BE2C (cell line): Measurements from ENCODE around the gene ZBTB6.
A peak's percentile ranks its signal among the peaks of the same experiment; 100 is the strongest.
"Not testable (repeated sequence)": the region's sequence is repeated elsewhere in the genome, so short reads cannot be mapped to it uniquely, and the experiment has no call there.

Experiments
- DNase-seq: peaks from one replicate; pipeline ENCODE4 v3.0.0-alpha.2; 2020
- H3K27me3 ChIP-seq: fragments of 250-450 bp; sonication (Bioruptor Pico); 2 replicates; pipeline ENCODE4 v1.5.1; 2020; ENCODE audit warnings: mild to moderate bottlenecking
- H3K36me3 ChIP-seq: fragments of 250-450 bp; sonication (Bioruptor Pico); 2 replicates; pipeline ENCODE4 v1.5.1; 2020; ENCODE audit warnings: mild to moderate bottlenecking
- H3K4me1 ChIP-seq: fragments of 250-450 bp; sonication (Bioruptor Pico); 2 replicates; pipeline ENCODE4 v1.5.1; 2020
- H3K4me3 ChIP-seq: 2 replicates; pipeline ENCODE4 v1.5.1; 2011; ENCODE audit warnings: low read depth, low read length
- H3K9me3 ChIP-seq: fragments of 250-450 bp; sonication (Bioruptor Pico); 2 replicates; pipeline ENCODE4 v1.5.1; 2020
- TF ChIP-seq, protein P1 (sequence below): IDR thresholded peaks from 2 replicates; pipeline ENCODE4 v1.5.1; 2012; ENCODE audit warnings: mild to moderate bottlenecking, low read depth, low read length

The ZBTB6 gene

DNA sequence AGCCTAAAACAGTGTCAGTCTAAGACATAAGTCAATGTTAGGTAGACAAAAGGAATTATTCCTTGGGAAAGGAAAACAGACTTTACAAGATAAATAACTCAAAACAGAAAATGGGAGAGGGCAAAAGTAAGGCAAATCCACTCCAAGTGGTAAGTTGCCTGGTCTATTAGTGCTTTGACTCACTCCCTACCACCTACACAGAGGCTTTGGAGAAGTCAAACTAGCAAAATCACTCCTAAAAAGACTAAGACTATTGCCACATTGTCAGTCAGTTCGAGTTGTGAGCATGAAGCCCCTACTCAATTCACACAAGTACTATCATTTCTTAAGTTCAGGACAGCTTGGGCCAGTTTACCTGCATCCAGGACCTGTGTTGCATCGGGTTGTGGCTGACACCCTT, 5.2 kb upstream of the ZBTB6 start:
- Histone ChIP-seq H3K36me3 (peaks cover 17% of the 10 kb centered on the region), H3K27me3 (no peaks in the 10 kb centered on the region), H3K9me3 (no peaks in the 10 kb centered on the region), H3K4me3 (no peak overlapping the region), H3K4me1 (no peaks in the 10 kb centered on the region)
- TF ChIP-seq, protein P1, sequence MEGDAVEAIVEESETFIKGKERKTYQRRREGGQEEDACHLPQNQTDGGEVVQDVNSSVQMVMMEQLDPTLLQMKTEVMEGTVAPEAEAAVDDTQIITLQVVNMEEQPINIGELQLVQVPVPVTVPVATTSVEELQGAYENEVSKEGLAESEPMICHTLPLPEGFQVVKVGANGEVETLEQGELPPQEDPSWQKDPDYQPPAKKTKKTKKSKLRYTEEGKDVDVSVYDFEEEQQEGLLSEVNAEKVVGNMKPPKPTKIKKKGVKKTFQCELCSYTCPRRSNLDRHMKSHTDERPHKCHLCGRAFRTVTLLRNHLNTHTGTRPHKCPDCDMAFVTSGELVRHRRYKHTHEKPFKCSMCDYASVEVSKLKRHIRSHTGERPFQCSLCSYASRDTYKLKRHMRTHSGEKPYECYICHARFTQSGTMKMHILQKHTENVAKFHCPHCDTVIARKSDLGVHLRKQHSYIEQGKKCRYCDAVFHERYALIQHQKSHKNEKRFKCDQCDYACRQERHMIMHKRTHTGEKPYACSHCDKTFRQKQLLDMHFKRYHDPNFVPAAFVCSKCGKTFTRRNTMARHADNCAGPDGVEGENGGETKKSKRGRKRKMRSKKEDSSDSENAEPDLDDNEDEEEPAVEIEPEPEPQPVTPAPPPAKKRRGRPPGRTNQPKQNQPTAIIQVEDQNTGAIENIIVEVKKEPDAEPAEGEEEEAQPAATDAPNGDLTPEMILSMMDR = no peak
- no peak for DNase-seq

DNA sequence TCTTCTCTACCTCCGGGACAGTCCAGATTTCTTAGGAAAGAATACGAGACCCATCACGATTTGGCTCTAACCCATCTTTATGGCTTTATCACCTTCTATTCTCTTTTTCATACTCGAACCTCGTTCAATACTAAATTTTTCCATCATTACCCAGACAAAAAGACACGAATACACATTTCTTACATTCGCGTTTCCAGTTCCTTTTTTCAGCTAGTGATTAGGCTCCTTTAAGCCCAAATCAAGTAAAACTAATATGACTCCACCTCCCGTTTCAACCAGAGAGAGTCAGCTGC, 506 bp downstream of the ZBTB6 start:
- TF ChIP-seq, protein P1 = no peak
- H3K36me3 ChIP-seq = peaks cover 16% of the 10 kb centered on the region
- no peaks in the 10 kb centered on the region for H3K27me3 ChIP-seq
- peak overlapping the region; percentile 74 for H3K4me3 ChIP-seq
- H3K9me3 ChIP-seq = no peaks in the 10 kb centered on the region
- no peaks in the 10 kb centered on the region for H3K4me1 ChIP-seq
- no peak for DNase-seq

DNA sequence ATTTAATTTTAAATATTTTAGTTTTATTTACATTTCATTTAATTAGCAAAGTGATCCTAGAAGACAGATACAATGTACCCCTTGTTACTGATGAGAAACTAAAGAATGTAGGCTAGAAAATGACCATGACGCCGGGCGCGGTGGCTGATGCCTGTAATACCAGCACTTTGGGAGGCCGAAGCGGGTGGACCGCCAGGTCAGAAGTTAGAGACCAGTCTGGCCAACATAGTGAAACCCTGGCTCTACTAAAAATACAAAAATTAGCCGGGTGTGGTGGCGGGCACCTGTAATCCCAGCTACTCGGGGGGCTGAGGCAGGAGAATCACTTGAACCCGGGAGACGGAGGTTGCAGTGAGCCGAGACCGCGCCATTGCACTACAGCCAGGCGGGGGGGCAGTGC, 7.0 kb downstream of the ZBTB6 start:
- not testable (repeated sequence) for DNase-seq, H3K4me1 ChIP-seq, H3K4me3 ChIP-seq, H3K27me3 ChIP-seq, H3K9me3 ChIP-seq, H3K36me3 ChIP-seq

DNA sequence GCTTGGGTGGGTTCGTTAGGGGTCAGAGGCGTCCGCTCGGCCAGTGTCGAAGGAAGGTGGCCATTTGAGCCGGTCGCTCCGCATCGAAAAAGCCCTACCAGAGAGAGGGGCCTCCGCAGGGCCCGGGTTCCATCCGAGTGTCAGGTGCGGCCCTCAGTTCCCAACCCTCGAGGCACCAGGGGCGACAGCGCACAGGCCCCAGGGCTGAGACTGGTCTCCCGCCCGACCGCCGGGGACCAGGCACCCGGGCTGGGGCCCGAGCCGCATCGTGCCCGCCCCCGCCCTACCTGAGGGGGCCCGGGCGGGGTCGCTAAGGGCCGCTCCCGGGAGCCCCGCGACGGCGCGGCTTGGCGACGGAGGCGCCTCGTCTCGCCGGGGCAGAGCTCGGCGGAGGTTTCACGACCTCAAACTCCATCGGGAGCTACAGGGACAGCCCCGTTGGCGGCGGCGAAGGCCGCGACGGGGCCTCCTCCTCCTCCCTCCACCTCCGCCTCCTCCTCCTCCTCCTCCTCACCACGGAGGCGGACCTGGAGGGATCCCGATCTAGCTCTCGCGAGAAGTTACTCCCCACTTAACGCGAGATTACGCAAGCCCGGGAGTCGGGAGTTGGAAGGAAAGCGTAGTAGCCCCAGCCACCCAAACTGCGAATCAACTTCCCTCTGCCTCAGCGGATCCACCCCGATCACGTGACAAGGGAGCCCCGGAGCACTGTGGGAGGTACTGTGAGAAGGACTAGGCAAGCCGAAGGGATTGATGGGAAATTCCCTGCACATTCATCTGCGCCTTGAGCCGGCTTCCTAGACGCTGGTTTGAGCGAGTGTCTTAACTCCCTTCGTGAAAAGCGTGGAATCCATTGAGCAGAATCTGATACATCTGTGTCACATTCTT, 8.1 kb downstream of the ZBTB6 start, which contains the start of gene RC3H2:
RC3H2 (minus strand) TSS at position 537 of the 888 bp plus-strand sequence. CDS start 7,850 bp downstream, outside the sequence.
- DNase-seq = peak; percentile 99

DNA sequence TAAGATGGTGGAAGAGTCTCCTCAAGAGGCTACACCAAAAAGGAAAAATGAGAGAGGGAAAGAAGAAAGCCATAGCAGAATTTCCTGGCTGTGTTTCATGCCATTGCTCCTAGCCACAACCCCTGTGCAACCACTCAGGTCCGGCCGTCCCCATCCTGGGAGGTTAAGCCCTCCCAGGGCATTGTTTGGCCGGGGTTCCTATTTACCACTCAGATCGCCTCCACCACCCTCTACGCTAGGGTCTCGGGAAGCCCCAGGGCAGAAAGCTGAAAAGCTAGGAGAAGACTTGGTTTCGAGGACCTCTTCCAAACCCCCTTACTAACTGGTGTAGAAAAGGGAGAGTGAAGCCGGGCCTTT, 8.7 kb downstream of the ZBTB6 start:
- H3K9me3 ChIP-seq = no peaks in the 10 kb centered on the region

More for the DNA sequence above, 8.1 kb downstream of the ZBTB6 start, which contains the start of gene RC3H2:
- Histone ChIP-seq H3K9me3 (no peaks in the 10 kb centered on the region), H3K4me1 (no peaks in the 10 kb centered on the region), H3K27me3 (no peaks in the 10 kb centered on the region), H3K36me3 (no peaks in the 10 kb centered on the region; the same call in none of the 2 replicates), H3K4me3 (peak within 1 kb of the TSS; percentile 96)
- TF ChIP-seq, protein P1 = no peak

DNA sequence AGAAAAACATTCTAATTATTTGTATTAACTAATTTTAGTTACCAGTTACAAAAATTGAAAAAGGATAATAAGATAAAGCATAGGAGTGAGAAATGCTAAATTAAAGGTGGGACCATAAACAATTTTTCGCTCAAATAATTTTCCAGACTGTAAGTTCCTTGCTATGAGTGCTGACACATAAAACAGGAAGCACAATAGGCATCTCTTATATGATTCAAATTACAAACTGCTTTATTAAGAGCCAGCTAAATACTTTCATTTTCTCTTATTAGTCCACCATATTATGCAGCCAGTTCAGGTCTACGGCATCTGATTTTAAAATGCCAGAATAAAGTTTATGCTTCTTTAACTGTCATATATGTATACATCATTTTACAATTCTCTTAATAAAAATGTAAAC, 12.3 kb downstream of the ZBTB6 start:
- Histone ChIP-seq H3K9me3 (no peaks in the 10 kb centered on the region), H3K36me3 (peaks cover 11% of the 10 kb centered on the region), H3K4me3 (no peak overlapping the region), H3K4me1 (no peaks in the 10 kb centered on the region), H3K27me3 (no peaks in the 10 kb centered on the region)
- no peak for DNase-seq
- TF ChIP-seq, protein P1 = no peak

More for the DNA sequence above, 8.7 kb downstream of the ZBTB6 start:
- Histone ChIP-seq H3K4me1 (no peaks in the 10 kb centered on the region), H3K36me3 (no peaks in the 10 kb centered on the region; the same call in none of the 2 replicates), H3K27me3 (no peaks in the 10 kb centered on the region), H3K4me3 (peak overlapping the region; percentile 96)
- TF ChIP-seq, protein P1 = no peak
- DNase-seq = peak; percentile 44
